ENCODE data around the gene ABCB11.

Gene ABCB11

DNA sequence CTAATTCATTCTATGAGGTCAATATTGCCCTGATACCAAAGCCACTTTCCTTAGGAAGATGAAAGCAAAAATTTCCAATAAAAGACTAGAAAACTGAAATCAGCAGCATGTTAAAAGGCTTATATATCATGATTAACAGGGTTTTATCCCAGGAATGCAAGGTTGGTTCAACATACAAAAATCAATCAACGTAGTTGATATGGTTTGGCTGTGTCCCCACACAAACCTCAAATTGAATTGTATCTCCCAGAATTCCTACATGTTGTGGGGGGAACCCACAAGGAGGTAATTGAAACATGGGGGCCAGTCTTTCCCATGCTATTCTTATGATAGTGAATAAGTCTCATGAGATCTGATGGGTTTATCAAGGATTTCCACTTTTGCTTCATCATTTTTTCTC is 11.7 kb upstream of the ABCB11 start:
- TF ChIP-seq, protein P1, sequence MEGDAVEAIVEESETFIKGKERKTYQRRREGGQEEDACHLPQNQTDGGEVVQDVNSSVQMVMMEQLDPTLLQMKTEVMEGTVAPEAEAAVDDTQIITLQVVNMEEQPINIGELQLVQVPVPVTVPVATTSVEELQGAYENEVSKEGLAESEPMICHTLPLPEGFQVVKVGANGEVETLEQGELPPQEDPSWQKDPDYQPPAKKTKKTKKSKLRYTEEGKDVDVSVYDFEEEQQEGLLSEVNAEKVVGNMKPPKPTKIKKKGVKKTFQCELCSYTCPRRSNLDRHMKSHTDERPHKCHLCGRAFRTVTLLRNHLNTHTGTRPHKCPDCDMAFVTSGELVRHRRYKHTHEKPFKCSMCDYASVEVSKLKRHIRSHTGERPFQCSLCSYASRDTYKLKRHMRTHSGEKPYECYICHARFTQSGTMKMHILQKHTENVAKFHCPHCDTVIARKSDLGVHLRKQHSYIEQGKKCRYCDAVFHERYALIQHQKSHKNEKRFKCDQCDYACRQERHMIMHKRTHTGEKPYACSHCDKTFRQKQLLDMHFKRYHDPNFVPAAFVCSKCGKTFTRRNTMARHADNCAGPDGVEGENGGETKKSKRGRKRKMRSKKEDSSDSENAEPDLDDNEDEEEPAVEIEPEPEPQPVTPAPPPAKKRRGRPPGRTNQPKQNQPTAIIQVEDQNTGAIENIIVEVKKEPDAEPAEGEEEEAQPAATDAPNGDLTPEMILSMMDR (IDR thresholded peaks at IDR 0.05; ENCODE audit: low read depth, low read length, missing control alignments) = no peak
- in situ Hi-C loops (cut with HindIII; ENCODE audit: low sequenced_read_pairs) = no loop called here
- no peak overlapping the region for H3K4me3 ChIP-seq (ENCODE audit: low read depth, low read length)
- no peak for DNase-seq (ENCODE audit: low read depth)

DNA sequence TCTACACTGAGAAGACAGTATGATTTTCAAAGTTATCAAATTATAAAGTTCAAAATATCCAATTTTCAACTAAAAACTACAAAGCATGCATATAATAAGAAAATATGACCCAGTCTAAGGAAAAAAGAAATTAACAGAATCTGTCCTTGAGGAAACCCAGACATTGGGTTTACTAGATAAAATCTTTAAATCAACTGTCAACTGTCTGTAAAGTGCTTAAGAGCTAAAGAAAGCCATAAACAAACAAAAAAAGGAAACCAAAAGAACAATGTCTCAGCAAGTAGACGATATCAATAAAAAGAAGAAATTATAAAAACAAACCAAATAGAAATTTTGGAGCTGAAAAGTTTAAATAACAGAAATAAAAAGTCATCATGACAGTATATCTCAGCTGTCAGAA is 10.5 kb upstream of the ABCB11 start:
- no peak for DNase-seq (ENCODE audit: low read depth)
- in situ Hi-C loops (cut with HindIII; ENCODE audit: low sequenced_read_pairs) = no loop called here
- TF ChIP-seq, protein P1 (IDR thresholded peaks at IDR 0.05; ENCODE audit: low read depth, low read length, missing control alignments) = no peak
- H3K4me3 ChIP-seq (ENCODE audit: low read depth, low read length) = no peak overlapping the region

DNA sequence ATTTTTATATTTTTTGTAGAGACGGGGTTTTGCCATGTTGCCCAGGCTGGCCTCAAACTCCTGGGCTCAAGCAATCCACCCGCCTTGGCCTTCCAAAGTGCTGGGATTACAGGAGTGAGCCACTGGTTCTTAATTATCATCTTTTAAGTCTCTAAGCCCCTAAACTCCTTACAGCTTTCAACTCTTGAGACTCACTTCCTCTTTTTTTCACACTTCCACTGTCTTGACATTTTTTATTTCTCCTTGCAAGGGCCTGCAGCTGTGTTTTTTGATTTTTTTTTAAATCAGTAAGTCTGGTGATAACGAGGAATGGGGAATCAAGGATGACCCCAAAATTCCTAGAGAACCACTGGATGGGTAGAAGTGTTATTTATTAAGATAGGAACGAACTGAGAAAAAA is 8.6 kb upstream of the ABCB11 start:
- TF ChIP-seq, protein P1 (IDR thresholded peaks at IDR 0.05; ENCODE audit: low read depth, low read length, missing control alignments) = no peak
- H3K4me3 ChIP-seq (ENCODE audit: low read depth, low read length) = no peak overlapping the region
- in situ Hi-C loops (cut with HindIII; ENCODE audit: low sequenced_read_pairs) = no loop called here
- DNase-seq (ENCODE audit: low read depth) = no peak

DNA sequence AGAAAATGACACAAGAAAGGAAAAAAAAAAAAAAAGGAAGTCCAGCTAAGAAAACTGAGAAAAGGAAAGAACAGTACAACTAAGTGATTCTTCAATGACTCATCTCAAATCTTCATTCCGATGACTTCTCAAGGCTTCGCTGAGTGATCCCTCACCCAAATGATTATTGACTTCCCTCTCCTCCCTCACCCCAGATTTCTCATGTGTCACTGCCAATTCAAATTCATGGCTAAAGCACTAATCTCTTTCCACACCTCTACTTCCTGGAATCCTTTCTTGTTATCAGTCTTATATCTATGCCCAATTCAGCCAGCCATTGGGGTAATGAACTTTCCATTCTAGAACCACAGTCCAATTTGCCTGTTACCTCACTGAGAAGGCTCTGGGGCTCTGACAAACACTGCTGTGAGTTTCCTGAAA is 7.2 kb upstream of the ABCB11 start:
- H3K4me3 ChIP-seq (ENCODE audit: low read depth, low read length) = no peak overlapping the region
- in situ Hi-C loops (cut with HindIII; ENCODE audit: low sequenced_read_pairs) = no loop called here
- DNase-seq (ENCODE audit: low read depth) = no peak
- TF ChIP-seq, protein P1 (IDR thresholded peaks at IDR 0.05; ENCODE audit: low read depth, low read length, missing control alignments) = no peak

DNA sequence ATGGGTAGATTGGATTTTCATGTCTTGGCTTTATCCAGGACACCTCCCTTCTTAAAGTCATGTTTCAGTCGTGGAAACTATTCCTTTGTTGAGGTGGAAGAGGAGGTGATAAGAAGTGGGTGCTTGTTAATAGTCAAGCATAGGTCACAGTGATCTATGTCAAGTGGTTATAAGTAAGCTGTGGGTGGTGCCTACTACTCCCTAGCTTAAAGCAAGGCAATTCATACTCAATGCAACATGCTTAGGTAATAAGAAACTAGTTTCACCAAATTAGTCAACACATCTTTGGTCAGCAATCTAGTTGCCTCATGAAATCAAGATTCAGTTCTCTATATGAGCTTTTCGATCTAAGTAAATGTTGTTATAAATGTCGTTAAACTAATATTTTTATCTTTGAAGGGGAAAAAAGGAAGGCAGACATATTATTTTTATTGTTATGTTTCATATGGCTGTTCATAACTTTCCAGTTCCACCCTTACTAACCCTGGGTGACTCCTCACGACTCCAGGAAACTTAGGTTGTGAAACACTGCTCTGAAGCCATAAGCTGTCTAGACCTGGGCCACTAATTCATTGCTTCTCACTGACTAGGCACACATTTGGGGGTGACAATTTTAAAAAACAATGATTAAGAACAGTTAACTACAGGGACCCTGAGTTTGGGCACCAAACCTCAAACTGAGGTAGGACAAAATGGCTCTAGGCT is 5.8 kb upstream of the ABCB11 start:
- TF ChIP-seq, protein P1 (IDR thresholded peaks at IDR 0.05; ENCODE audit: low read depth, low read length, missing control alignments) = no peak
- in situ Hi-C loops (cut with HindIII; ENCODE audit: low sequenced_read_pairs) = no loop called here
- no peak for DNase-seq (ENCODE audit: low read depth)
- H3K4me3 ChIP-seq (ENCODE audit: low read depth, low read length) = no peak overlapping the region

DNA sequence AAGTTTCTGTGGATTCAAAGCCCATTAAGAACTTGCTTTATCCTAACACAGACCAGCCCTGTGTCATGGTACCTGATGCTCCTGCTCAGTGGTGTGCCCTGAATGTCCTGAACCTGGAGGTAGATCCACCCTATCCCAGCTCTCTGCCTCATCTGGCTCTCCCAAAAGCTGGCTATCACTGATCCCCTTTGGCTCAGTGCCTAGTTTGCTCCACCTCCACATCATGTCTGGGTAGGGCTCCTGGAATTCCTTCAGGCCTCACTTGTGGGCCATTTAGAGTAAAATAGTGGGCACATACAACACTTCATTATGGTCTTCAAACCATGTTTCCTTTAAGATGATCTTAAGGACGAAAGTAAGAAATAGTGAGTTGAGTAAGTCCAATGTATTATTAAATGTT is 4.8 kb upstream of the ABCB11 start:
- in situ Hi-C loops (cut with HindIII; ENCODE audit: low sequenced_read_pairs) = no loop called here
- TF ChIP-seq, protein P1 (IDR thresholded peaks at IDR 0.05; ENCODE audit: low read depth, low read length, missing control alignments) = no peak
- DNase-seq (ENCODE audit: low read depth) = no peak

More for the DNA sequence above, 4.8 kb upstream of the ABCB11 start:
- H3K4me3 ChIP-seq (ENCODE audit: low read depth, low read length) = no peak overlapping the region
